H1 (cell line): ENCODE results near the gene MRPL27. TPM values are rescaled to one million over a fixed set of nuclear protein-coding genes. Genes with fewer than 3 reads are reported as not detected.

Experiments
- BRCA1 ChIP-seq: IDR thresholded peaks from 2 replicates; pipeline ENCODE4 v1.6.1; 2012; ENCODE audit warnings: low read depth, low read length, improper control_type of control experiment
- CBX5 ChIP-seq: fragments of 300-800, 300-1000 bp; sonication (generic); IDR thresholded peaks from 2 replicates; pipeline ENCODE4 v1.7.1; 2016; ENCODE audit warnings: antibody characterized with exemption, low read length, low read depth
- CHD1 ChIP-seq: IDR thresholded peaks from 2 replicates; pipeline ENCODE4 v1.6.1; 2012; ENCODE audit warnings: low read depth, low read length, improper control_type of control experiment
- CREB1 ChIP-seq: IDR thresholded peaks from 2 replicates; pipeline ENCODE4 v1.6.1; 2012; ENCODE audit warnings: inconsistent platforms
- EGR1 ChIP-seq: IDR thresholded peaks from 2 replicates; pipeline ENCODE4 v1.6.1; 2011; ENCODE audit warnings: low read depth, low read length, borderline replicate concordance
- EP300 ChIP-seq, 2 experiments: IDR thresholded peaks; 1 replicate in 1 of 2; 2 replicates in 1 of 2; pipeline ENCODE4 v1.6.1; 2011 to 2012; ENCODE audit warnings: low read depth in 2 of 2, low read length in 2 of 2, mild to moderate bottlenecking in 2 of 2, borderline replicate concordance in 1 of 2, inconsistent platforms in 1 of 2, moderate library complexity in 1 of 2
- HDAC6 ChIP-seq: IDR thresholded peaks from one replicate; pipeline ENCODE4 v1.7.1; 2012; ENCODE audit warnings: low read depth, mild to moderate bottlenecking, inconsistent platforms, low read length, moderate library complexity
- KDM1A ChIP-seq: fragments of 200-600, 300-600 bp; sonication (generic); IDR thresholded peaks from 2 replicates; pipeline ENCODE4 v1.7.1; 2016; ENCODE audit warnings: mild to moderate bottlenecking, low read length, borderline replicate concordance
- KDM4A ChIP-seq: IDR thresholded peaks from one replicate; pipeline ENCODE4 v1.7.1; 2012; ENCODE audit warnings: low read depth, mild to moderate bottlenecking, moderate library complexity, low read length, inconsistent platforms; ENCODE audit not compliant: severe bottlenecking
- POLR2AphosphoS5 ChIP-seq: IDR thresholded peaks from 2 replicates; pipeline ENCODE4 v1.6.1; 2011; ENCODE audit warnings: low read depth, low read length
- SIX5 ChIP-seq: IDR thresholded peaks from 2 replicates; pipeline ENCODE4 v1.6.1; 2011; ENCODE audit warnings: mild to moderate bottlenecking, low read depth, low read length
- TAF7 ChIP-seq: optimal IDR thresholded peaks from 2 replicates; pipeline ENCODE3; 2011; ENCODE audit warnings: low read depth, mild to moderate bottlenecking, inconsistent platforms, low read length, moderate library complexity, borderline replicate concordance
- polyA plus RNA-seq, 7 experiments: library from polyadenylated mRNA; depleted of rRNA in 3 of 7; stranded (reverse) in 5 of 7; unstranded in 2 of 7; fragments of >200 nt in 5 of 7; fragments of 200-250 nt in 2 of 7; gene quantifications; 1 replicate in 5 of 7; 2 replicates in 1 of 7; 4 replicates in 1 of 7; pipeline versions ENCODE4 v1.2.1 to v1.2.3, GENCODE V29; 2011 to 2013; ENCODE audit warnings: missing spikeins in 2 of 7, mixed read lengths in 2 of 7
- total RNA-seq: library from RNA; stranded (reverse); fragmentation: NEBNext Ultra II Directional; extraction: Animal tissue kit (Norgen Biotek cat#: 25700); gene quantifications from 2 replicates; pipeline ENCODE4 v1.2.1, GENCODE V29; 2021
- TF ChIP-seq, protein P1 (sequence below): fragments of 300-600 bp; sonication (generic); IDR thresholded peaks from 2 replicates; pipeline ENCODE4 v1.7.1; 2012; ENCODE audit warnings: low read length, moderate library complexity, mild to moderate bottlenecking, inconsistent platforms; ENCODE audit not compliant: insufficient replicate concordance

Gene MRPL27
- total and polyA plus RNA-seq, 2 of the 8 experiments (the other 6 are each of a cell fraction or from before 2014, with no cell fraction given): 75.6 to 135 TPM

DNA sequence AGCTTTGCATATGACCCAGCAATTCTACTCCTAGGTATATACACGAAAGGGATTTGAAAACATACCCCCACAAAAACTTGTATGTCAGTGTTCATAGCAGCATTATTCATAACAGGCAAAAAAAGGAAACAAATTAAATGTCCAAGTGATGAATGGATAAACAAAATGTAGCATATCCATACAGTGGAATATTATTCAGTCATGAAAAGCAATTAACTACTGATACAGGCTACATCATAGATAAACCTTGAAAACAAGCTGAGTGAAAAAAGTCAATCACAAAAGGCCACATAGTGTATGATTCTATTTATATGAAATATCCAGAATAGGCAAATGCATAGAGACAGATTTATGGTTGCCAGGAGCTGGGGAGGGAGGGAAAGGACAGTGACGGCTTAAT, 721 bp upstream of the MRPL27 start (continued):
- TF ChIP-seq, protein P1, sequence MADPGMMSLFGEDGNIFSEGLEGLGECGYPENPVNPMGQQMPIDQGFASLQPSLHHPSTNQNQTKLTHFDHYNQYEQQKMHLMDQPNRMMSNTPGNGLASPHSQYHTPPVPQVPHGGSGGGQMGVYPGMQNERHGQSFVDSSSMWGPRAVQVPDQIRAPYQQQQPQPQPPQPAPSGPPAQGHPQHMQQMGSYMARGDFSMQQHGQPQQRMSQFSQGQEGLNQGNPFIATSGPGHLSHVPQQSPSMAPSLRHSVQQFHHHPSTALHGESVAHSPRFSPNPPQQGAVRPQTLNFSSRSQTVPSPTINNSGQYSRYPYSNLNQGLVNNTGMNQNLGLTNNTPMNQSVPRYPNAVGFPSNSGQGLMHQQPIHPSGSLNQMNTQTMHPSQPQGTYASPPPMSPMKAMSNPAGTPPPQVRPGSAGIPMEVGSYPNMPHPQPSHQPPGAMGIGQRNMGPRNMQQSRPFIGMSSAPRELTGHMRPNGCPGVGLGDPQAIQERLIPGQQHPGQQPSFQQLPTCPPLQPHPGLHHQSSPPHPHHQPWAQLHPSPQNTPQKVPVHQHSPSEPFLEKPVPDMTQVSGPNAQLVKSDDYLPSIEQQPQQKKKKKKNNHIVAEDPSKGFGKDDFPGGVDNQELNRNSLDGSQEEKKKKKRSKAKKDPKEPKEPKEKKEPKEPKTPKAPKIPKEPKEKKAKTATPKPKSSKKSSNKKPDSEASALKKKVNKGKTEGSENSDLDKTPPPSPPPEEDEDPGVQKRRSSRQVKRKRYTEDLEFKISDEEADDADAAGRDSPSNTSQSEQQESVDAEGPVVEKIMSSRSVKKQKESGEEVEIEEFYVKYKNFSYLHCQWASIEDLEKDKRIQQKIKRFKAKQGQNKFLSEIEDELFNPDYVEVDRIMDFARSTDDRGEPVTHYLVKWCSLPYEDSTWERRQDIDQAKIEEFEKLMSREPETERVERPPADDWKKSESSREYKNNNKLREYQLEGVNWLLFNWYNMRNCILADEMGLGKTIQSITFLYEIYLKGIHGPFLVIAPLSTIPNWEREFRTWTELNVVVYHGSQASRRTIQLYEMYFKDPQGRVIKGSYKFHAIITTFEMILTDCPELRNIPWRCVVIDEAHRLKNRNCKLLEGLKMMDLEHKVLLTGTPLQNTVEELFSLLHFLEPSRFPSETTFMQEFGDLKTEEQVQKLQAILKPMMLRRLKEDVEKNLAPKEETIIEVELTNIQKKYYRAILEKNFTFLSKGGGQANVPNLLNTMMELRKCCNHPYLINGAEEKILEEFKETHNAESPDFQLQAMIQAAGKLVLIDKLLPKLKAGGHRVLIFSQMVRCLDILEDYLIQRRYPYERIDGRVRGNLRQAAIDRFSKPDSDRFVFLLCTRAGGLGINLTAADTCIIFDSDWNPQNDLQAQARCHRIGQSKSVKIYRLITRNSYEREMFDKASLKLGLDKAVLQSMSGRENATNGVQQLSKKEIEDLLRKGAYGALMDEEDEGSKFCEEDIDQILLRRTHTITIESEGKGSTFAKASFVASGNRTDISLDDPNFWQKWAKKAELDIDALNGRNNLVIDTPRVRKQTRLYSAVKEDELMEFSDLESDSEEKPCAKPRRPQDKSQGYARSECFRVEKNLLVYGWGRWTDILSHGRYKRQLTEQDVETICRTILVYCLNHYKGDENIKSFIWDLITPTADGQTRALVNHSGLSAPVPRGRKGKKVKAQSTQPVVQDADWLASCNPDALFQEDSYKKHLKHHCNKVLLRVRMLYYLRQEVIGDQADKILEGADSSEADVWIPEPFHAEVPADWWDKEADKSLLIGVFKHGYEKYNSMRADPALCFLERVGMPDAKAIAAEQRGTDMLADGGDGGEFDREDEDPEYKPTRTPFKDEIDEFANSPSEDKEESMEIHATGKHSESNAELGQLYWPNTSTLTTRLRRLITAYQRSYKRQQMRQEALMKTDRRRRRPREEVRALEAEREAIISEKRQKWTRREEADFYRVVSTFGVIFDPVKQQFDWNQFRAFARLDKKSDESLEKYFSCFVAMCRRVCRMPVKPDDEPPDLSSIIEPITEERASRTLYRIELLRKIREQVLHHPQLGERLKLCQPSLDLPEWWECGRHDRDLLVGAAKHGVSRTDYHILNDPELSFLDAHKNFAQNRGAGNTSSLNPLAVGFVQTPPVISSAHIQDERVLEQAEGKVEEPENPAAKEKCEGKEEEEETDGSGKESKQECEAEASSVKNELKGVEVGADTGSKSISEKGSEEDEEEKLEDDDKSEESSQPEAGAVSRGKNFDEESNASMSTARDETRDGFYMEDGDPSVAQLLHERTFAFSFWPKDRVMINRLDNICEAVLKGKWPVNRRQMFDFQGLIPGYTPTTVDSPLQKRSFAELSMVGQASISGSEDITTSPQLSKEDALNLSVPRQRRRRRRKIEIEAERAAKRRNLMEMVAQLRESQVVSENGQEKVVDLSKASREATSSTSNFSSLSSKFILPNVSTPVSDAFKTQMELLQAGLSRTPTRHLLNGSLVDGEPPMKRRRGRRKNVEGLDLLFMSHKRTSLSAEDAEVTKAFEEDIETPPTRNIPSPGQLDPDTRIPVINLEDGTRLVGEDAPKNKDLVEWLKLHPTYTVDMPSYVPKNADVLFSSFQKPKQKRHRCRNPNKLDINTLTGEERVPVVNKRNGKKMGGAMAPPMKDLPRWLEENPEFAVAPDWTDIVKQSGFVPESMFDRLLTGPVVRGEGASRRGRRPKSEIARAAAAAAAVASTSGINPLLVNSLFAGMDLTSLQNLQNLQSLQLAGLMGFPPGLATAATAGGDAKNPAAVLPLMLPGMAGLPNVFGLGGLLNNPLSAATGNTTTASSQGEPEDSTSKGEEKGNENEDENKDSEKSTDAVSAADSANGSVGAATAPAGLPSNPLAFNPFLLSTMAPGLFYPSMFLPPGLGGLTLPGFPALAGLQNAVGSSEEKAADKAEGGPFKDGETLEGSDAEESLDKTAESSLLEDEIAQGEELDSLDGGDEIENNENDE: no peak
- TF ChIP-seq EGR1 (no peak), SIX5 (no peak), BRCA1 (no peak), CBX5 (no peak), KDM4A (no peak), KDM1A (no peak), HDAC6 (no peak), EP300 (IDR thresholded peaks at IDR 0.05; ENCODE audit: borderline replicate concordance in 1 of 2, low read depth in 2 of 2, low read length in 2 of 2) (no peak), POLR2AphosphoS5 (no peak), CHD1 (no peak), CREB1 (no peak), TAF7 (no peak)
